Placental pericyte (primary cell): ENCODE data around the gene GNPTG. TPM values are rescaled to one million over a fixed set of nuclear protein-coding genes. Genes with fewer than 3 reads are reported as not detected.

Experiments
- total RNA-seq: library from RNA; depleted of rRNA; stranded (reverse); fragments of >200 nt; gene quantifications from 2 replicates; pipeline ENCODE4 v1.2.3, GENCODE V29; 2012

Gene GNPTG
- total RNA-seq: 30.6 and 67.2 TPM in 2 replicates

GRCh38 chr16:1351582-1352362, at the start of gene GNPTG, which contains the start of gene TSR3:
TSS of gene GNPTG (plus strand) at chr16:1351931. CDS start at chr16:1351966, 35 bp downstream.
TSS of gene TSR3 (minus strand) at chr16:1351878. CDS start at chr16:1351804, 74 bp downstream.

GRCh38 chr16:1308977-1309885, 42.5 kb upstream of the GNPTG start, which contains the start of gene UBE2I:
TSS of gene UBE2I (plus strand) at chr16:1309636. CDS start at chr16:1314031, 4,395 bp downstream.

GRCh38 chr16:1333149-1333812, 18.4 kb upstream of the GNPTG start, which contains the start of gene BAIAP3:
TSS of gene BAIAP3 (plus strand) at chr16:1333645. CDS start at chr16:1338550, 4,905 bp downstream.

Other genes with a start within 250 kb of the GNPTG start
- 0.66 and 2.4 TPM in 2 replicates for gene CACNA1H, start 198.8 kb upstream of the GNPTG start, total RNA-seq
- not detected in 2 replicates for gene TPSG1, start 126.7 kb upstream of the GNPTG start, total RNA-seq
- gene TPSB2, start 121.7 kb upstream of the GNPTG start, total RNA-seq: not detected in 2 replicates
- gene TPSAB1, start 111.2 kb upstream of the GNPTG start, total RNA-seq: not detected in 2 replicates
- gene TPSD1, start 95.9 kb upstream of the GNPTG start, total RNA-seq: not detected in 2 replicates
- 63.9 and 86.0 TPM in 2 replicates for gene UBE2I, start 42.3 kb upstream of the GNPTG start, total RNA-seq
- 0.66 and 2.4 TPM in 2 replicates for gene BAIAP3, start 18.3 kb upstream of the GNPTG start, total RNA-seq
- gene TSR3, start 53 bp upstream of the GNPTG start, total RNA-seq: 43.1 and 73.6 TPM in 2 replicates
- gene UNKL, start 62.8 kb downstream of the GNPTG start, total RNA-seq: 8.2 and 9.4 TPM in 2 replicates
- 13.1 and 17.0 TPM in 2 replicates for gene UQCC4, start 68.8 kb downstream of the GNPTG start, total RNA-seq
- not detected in 2 replicates for gene PERCC1, start 79.1 kb downstream of the GNPTG start, total RNA-seq
- 0.14 and 0.88 TPM in 2 replicates for gene CCDC154, start 92.6 kb downstream of the GNPTG start, total RNA-seq
- 74.9 and 195 TPM in 2 replicates for gene CLCN7, start 123.1 kb downstream of the GNPTG start, total RNA-seq
- 0.29 TPM in 1 of 2 replicates, not detected in the other for gene PTX4, start 137.0 kb downstream of the GNPTG start, total RNA-seq
- 17.3 and 30.4 TPM in 2 replicates for gene TELO2, start 141.4 kb downstream of the GNPTG start, total RNA-seq
- gene TMEM204, start 181.7 kb downstream of the GNPTG start, total RNA-seq: 9.6 and 39.7 TPM in 2 replicates